Measurements from ENCODE around the gene CCSER1.
A peak's percentile ranks its signal among the peaks of the same experiment; 100 is the strongest.
"Not testable (repeated sequence)": the region's sequence is repeated elsewhere in the genome, so short reads cannot be mapped to it uniquely, and the experiment has no call there.

Gene CCSER1

DNA sequence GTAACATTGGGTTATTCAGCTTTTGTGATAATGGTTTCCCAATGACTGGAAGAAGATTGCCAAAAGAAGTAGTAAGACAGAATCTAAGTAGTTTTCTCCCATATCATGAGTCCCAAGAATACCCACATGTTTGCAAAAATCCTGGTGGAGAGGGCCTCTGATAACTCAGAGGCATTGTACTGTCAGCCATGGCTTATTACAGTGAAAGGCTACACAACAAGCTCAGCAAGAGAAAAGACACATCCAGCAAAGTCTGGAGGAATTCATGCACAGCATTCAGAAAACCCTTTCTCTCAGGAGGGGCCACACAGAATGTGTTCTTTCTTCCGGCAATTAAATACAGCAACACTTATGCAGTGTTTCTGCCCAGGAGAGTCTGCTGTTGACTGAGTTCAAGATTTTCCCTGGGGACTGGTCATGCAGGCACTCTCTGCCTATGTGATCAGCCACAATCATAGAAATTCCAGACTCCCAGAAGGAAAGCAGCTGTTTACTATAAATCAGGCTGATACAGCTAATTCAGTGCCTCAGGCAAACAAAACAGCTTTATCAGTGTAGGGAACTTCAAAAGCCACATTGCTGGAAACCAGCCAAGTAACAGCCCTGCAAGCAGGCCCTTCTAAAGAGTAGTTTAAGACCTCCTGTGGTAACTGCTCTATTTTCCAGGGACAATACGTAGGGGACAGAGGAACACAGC is 937.1 kb downstream of the CCSER1 start:
- DNase-seq (ENCODE audit: low spot score) = peak; percentile 57

DNA sequence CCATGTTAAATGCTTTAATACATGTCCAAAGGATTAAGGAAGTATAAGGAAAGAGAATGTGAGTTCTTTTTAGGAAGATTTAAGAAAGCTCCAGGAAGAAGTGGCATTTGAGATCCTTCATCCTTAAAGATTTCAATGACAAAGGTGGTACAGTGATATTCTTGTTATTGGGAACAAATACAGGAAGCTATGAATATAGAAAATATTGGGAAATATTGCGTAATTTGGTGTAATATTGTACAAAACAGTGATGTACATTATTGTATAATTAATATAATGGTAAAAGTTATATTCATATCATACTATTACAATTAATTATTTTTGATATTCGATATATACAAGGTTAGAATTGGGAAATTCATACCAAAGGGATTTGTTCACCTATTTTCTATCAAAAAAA is 937.9 kb downstream of the CCSER1 start:
- DNase-seq (ENCODE audit: low spot score) = no peak

DNA sequence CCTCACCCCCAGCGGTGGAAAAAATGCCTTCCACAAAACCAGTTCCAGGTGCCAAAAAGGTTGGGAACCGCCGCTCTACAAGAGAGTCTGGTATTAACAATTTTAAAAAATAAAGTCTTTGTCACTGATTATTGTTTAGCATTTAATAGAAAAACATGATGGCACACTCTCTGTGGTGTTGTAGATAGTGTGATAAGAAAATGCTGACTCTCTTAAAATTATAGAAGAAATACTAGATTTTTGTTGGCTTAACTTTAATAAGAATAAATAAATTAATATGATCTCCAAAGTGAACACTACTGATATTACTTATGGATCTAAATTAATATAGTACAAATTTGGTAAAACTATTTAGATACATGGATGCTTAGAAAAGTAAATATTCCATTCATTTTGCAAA is 943.5 kb downstream of the CCSER1 start:
- DNase-seq (ENCODE audit: low spot score) = no peak

DNA sequence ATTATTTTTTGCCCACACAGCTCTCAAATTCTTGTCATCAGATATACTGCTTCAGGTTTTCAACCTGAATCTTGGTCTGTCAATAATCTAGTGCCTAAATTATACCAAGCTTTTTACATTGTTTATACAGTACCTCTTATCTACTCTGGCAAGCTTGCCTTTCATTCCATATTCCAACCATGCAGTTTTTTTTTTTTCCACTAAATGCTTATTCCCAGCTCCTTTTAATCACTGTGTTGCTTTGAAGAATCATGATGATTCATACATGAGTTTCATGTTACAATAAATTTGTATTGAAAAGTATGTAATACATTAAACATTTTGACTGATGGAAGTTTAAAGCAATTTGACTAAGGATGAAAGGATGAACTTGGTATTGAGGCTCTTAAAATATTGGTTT is 949.0 kb downstream of the CCSER1 start:
- no peak for DNase-seq (ENCODE audit: low spot score)

DNA sequence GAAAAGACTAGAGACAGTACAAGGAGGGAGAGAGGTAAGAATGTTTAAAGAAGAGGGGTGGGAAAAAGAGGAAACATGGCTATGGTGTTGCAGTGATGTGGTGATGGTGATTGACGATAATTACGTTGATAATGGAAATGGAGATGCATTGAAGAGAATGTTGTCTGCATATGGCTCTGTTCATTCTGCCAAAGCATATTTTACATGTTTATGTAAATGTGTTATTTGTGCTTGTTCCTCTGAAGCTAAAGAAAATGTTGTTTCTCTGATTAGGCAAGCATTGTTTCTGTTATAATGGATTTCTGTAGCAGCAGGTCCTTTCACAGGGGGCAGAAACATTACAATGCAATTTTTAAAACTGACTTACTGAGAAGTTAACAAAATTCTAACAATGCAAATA is 958.8 kb downstream of the CCSER1 start:
- no peak for DNase-seq (ENCODE audit: low spot score)

DNA sequence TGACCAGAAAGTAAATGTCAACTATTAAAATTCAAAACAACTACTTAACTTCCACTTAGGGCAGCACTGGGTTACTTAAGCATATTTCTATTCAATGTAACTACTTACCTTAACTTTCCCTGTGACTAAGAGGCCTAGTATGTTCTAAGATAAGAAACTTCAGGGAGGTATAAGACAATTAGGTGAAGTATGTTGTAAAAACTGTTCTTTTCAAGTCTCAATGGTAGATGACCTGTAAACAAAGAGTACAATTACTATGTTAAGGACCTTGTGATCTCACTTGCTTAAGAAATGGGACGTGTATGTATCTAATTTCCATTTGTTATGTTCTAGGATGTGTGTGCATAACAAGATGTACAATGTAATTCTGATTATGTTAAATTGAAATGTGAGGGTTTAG is 960.5 kb downstream of the CCSER1 start:
- DNase-seq (ENCODE audit: low spot score) = no peak

DNA sequence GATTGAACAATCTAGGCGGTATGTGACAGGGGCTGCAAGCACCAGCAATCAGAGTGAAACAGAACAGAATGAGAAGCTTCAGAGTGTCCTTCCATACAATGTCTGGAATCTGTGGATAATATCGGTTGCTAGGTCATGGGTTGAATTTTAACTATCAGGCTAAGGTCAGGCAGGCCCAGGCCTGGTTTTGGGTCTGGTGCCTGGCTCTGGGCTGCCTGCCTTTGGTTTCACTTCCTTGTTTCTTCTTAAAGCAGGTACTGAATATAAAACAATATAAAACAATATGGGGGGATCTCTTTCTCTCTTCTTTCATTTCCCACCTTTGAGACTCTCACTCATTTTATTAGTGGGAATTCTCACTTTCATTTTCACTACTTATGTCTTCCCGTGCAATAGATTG is 962.0 kb downstream of the CCSER1 start:
- no peak for DNase-seq (ENCODE audit: low spot score)

DNA sequence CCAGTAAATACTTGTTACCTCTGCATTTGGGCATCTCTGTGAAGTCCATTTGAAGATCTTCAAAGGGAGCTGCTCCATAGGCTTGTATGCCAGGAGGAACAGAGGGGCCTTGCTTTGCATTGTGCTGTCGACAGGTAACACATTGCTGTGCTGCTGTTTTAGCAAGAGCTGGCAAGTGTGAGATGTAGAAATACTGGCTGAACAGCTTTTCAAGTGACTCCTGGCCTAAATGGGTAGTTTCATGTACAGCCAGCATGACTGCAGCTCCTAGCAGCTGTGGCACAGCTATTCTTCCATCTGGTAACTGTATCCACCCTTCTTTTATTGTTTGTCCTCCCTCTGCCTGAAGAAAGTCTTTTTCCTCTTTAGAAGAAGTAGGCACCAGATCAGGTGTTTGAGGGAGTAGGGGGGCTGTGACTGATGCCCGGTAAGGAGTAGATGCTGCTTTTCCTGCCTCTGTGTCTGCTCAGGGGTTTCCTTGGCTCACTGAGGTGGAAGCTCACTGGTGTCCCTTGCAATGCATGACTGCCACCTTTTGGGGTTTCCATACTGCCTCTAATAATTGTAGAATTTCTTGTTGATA is 965.3 kb downstream of the CCSER1 start:
- no peak for DNase-seq (ENCODE audit: low spot score)

DNA sequence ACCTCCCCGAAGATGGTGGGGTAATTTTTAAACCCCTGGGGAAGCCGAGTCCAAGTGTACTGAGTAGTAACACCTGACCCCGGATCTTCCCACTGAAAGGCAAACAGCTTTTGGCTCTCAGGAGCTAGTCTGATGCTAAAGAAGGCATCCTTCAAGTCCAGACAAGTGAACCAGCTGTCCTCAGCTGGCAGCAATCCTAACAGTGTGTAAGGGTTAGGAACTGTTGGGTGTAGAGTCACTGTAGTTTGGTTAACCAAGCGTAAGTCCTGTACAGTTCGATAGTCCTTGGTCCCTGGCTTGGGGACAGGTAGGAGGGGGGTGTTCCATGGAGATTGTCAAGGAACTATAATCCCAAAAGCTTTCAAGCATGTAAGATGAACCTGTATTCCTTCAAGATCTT is 967.0 kb downstream of the CCSER1 start:
- DNase-seq (ENCODE audit: low spot score) = not testable (repeated sequence)

DNA sequence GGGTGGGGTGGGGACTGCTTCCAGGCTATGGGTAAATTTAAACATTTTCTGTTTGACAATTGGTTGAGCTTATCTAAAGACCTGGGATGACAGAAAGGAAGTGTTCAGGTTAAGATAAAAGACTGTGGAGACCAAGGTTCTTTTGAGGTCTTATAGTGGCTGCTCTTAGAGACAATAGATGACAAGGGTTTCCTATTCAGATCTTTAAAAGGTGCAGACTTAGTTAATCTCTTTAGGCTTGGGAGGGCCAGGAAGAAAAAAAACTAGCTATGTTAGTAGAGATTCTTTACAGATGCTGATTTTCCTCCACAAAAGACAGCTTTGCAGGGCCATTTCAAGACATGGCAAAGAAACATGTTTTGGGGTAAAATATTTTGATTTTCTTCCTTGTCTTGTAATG is 972.5 kb downstream of the CCSER1 start:
- DNase-seq (ENCODE audit: low spot score) = no peak

DNA sequence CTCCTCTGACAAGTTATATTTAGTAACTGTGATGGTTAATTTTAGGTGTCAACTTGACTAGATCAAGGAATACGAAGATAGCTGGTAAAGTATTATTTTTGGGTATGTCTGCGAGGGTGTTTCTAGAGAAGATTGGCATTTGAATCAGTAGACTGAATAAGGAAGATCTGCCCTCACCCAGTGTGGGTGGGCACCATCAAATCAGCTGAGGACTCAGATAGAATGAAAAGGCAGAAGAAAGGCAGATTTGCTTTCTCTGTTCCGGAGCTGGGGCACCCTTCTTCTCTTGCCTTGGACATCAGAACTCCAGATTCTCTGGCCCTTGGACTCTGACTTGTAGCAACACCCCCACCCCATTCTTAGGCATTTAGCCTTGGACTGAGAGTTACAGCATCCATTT is 981.6 kb downstream of the CCSER1 start:
- no peak for DNase-seq (ENCODE audit: low spot score)

DNA sequence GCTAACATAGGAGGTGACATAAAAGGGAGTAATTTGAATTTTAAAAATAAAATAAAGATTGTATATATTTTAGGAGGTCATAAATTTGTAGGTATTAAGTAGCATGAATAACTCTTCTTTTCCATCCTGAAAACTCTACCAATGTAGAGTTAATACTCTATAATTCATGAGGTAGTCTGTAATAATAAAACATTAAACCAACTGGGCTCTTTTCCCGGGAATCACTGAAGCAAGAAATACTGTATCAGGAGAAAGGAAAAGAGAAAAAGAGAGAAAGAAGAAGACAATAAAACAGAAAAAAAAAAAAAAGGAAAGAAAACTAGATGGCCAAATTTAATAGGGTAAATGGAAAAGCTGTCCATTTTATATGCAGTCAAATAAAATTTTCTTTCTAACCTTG is 984.4 kb downstream of the CCSER1 start:
- no peak for DNase-seq (ENCODE audit: low spot score)

DNA sequence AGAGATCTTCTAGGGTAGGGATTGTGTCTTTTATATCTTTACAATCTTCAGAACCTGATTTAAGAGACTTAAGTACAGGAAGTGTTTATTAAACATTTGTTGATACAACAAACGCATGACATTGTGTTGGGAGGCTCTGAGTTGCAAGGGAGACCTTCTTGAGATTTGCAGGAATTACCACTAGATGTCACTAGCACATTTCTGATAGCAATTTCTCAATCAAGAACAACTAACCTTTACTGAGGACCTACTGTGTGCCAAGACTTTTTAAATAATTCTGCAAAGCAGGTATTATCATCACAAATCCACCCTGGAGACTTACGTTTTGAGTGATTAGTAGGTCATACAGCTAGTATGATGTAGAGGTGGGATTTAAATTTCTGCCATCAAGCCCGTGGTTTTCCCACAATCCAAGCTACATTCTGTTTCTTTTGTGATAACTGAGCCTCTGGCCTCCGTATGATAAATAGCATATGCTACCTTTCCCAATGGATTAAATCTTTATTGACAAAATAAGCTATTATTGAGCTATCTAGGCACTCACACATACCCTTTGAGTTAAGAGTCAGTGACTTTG is 986.0 kb downstream of the CCSER1 start:
- peak; percentile 42 for DNase-seq (ENCODE audit: low spot score)

DNA sequence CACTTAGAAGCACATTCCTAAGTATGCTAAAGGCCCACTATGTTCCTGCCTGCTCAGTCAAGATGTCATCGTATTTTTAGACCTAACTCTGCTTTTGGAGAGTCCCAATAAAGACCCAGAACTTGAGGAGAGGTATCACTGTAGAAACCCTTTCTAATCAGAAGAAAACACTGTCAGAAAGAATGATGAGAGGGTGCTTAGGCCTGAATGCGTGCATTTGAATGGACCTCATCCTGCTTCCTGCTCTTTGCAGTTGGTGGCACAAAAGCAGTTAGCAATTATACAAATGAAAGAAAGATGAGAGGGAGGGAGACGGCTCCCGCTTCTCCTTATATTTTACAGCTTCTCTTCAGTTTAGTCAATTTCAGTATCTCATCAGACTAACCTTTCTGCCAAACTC is 987.2 kb downstream of the CCSER1 start:
- DNase-seq (ENCODE audit: low spot score) = no peak

DNA sequence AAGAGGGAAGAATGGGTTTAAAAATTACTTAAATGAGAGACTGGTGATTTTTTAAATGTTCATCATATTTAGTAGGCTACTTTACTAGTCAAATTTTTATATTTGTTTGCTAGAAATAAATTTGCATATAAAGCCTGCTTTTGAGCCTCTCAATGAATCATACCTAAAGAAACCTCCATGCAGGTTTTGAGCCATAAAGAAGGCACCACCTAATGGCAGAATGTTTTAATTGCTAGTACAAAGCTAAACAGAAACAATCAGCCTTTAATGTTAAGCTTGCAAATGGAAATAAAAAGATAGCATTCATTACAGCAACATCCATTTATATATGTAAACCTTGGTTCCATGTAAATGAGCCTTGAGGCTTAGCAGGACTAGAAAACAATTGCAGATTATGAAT is 989.7 kb downstream of the CCSER1 start:
- no peak for DNase-seq (ENCODE audit: low spot score)

DNA sequence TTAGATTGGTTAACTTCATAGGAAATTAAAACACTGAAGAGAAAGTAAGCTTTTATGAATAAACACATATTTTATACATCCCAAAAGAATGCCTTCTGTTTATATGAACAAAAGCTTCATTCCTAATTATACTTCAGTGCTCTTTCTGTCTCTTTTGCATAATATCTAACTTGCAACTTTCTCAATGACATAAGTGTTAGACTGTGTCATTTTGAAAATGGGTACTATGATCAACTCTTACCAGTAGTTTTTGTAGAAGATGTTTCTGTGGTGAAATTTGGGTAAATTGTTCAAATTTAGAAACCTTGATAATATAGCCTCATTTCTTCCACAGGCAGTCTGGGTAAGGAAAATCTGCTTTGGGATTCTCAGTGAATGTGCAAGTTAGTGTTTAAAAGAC is 991.4 kb downstream of the CCSER1 start:
- no peak for DNase-seq (ENCODE audit: low spot score)

DNA sequence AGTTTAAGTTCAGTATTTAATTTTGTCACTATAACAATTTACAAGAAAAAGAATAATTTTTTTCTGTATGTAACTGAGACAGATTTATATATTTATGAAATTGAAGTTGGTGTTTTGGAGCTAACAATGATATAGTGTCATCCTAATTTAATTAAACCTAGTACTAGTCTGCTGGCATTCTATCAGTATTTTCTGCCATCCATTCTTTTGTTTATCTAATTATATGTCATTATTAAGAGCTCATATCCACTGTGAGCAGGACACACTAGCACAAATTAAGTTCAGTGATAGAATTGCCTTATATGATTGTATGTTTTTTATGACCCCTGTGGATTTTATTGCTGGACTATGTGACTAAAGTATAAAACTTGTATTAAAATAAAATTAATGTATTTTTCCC is 996.5 kb downstream of the CCSER1 start:
- DNase-seq (ENCODE audit: low spot score) = no peak

DNA sequence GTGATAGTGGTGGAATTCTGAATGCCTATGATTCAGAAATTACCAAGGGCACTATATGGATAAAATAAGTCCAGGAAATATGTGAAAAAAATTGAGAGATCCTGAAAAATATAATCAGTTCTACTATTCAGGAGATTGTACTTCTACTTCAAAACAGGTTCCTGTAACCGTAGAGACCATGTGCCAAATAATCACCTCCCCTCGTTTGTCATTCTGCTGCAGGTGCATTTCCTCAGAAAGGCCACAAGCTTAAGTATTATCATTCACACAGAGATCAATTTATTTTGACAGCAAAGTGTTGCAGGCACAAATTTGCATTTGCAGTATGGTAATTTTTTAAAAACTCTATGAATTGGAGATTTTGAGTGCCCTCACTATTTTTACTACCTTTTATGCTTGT is 1000.0 kb downstream of the CCSER1 start:
- no peak for DNase-seq (ENCODE audit: low spot score)

DNA sequence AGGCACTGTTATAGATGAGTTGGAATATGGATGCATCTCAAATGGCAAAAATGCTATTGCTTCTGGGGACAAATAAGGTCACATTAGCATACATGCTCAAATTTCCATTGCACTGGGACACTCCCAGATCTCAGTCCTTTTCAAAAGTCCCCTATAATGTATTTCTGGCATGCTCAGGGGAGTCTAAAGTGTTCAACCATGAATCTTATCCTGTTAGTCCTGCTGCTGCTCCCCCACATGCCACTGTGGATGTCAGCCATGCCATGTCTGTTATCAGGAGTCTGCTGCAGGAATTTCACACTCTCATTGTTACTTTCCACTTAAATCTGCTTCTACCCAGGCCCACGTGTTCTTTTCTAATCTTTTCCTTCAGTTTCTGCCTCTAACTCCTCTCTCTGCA is 1000.6 kb downstream of the CCSER1 start:
- no peak for DNase-seq (ENCODE audit: low spot score)

DNA sequence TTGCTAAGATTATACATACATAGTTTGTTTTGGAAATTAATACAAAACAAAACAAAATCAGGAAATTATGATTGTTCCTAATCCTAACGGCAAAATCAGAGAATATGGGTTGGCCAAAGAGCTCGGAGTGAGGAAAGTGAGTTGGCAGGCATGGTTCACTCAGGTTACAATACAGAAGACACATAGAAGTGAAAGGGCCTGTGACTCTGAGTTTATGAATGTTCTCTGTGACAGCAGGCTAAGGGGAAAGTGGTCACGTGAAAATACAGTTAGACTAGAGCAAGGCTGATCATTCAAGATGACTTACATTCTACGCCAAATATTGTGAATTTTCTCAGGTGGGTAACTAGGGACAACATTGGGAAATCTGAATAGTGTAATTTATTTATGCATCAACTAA is 1001.3 kb downstream of the CCSER1 start:
- no peak for DNase-seq (ENCODE audit: low spot score)

DNA sequence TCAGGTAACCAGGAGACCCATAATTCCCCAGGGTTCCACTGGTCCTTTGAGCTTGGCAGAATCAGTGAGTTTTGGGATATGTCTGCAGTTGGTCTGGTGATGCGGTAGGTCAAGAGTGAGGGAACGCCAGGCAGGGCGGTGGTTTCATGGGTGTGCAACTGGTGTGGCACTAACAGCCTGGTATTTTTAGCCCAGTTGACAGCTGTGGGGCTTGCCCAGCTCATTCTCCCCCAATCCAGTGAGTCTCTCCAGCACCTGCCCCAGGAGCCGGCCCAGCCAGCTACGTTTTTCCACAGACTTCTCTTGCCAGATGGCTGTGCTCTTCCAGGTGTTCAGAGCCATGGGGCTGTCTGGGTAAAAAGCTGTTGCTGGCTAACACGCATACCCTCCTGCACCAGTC is 1019.9 kb downstream of the CCSER1 start:
- DNase-seq (ENCODE audit: low spot score) = no peak

DNA sequence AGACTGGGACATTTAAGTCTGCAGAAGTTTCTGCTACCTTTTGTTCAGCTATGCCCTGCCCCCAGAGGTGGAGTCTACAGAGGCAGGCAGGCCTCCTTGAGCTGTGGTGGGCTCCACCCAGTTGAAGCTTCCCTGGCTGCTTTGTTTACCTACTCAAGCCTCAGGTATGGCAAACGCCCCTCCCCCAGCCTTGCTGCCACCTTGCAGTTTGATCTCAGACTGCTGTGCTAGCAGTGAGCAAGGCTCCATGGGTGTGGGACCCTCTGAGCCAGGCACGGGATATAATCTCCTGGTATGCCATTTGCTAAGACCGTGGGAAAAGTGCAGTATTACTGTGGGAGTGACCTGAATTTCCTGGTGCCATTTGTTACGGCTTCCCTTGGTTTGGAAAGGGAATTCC is 1026.8 kb downstream of the CCSER1 start:
- DNase-seq (ENCODE audit: low spot score) = not testable (repeated sequence)

DNA sequence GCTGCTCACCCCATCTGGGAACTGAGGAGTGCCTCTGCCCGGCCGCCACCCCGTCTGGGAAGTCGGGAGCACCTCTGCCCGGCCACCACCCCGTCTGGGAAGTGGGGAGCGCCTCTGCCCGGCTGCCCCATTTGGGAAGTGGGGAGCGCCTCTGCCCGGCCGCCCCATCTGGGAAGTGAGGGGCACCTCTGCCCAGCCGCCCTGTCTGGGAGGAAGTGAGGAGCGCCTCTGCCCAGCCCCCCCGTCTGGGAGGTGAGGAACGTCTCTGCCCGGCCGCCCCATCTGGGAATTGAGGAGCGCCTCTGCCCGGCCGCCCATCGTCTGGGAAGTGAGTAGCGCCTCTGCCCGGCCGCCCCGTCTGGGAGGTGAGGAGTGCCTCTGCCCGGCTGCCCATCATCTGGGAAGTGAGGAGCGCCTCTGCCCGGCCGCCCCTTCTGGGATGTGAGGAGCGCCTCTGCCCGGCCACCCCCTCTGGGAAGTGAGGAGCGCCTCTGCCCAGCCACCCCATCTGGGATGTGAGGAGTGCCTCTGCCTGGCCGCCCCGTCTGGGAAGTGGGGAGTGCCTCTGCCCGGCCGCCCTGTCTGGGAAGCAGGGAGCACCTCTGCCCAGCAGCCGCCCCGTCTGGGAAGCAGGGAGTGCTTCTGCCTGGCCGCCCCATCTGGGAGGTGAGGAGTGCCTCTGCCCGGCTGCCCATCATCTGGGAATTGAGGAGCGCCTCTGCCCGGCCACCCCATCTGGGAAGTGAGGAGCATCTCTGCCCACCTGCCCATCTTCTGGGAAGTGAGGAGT is 1040.9 kb downstream of the CCSER1 start:
- not testable (repeated sequence) for DNase-seq (ENCODE audit: low spot score)
